D341Med (cell line): ENCODE data around the gene SPA17.
A peak's percentile ranks its signal among the peaks of the same experiment; 100 is the strongest.

ENCODE experiments used
- DNase-seq: peaks from one replicate; pipeline ENCODE4 v3.0.0; 2012; ENCODE audit warnings: low spot score

Gene SPA17

GRCh38 chr11:124673333-124674167 is at the start of gene SPA17, which contains the start of gene SIAE:
Gene SPA17 (plus strand): TSS chr11:124673904. CDS start chr11:124675265, 1,361 bp downstream.
Gene SIAE (minus strand): TSS chr11:124673739. CDS start chr11:124673708, 31 bp downstream.
- peak; percentile 95 for DNase-seq

- no peak for DNase-seq
These were observed 48.1 kb upstream of the SPA17 start for GRCh38 chr11:124625504-124626168.

- no peak for DNase-seq
These were observed 46.2 kb upstream of the SPA17 start for GRCh38 chr11:124627546-124627945.

- DNase-seq: no peak
These were observed 43.7 kb upstream of the SPA17 start for GRCh38 chr11:124629961-124630360.

- DNase-seq: no peak
These were observed 40.3 kb upstream of the SPA17 start for GRCh38 chr11:124633355-124633754.

- no peak for DNase-seq
These were observed 37.8 kb upstream of the SPA17 start for GRCh38 chr11:124635932-124636331.

- no peak for DNase-seq
These were observed 35.2 kb upstream of the SPA17 start for GRCh38 chr11:124638500-124638899.

GRCh38 chr11:124639186-124639585 is 34.5 kb upstream of the SPA17 start:
- DNase-seq: no peak

- DNase-seq: no peak
These were observed 33.0 kb upstream of the SPA17 start for GRCh38 chr11:124640666-124641065.

- DNase-seq: no peak
These were observed 31.1 kb upstream of the SPA17 start for GRCh38 chr11:124642628-124643027.

- DNase-seq: no peak
These were observed 30.6 kb upstream of the SPA17 start for GRCh38 chr11:124643042-124643604.

- DNase-seq: no peak
These were observed 29.9 kb upstream of the SPA17 start for GRCh38 chr11:124643605-124644425.

GRCh38 chr11:124644426-124645280 is 29.1 kb upstream of the SPA17 start:
- DNase-seq: peak; percentile 81

- no peak for DNase-seq
These were observed 27.6 kb upstream of the SPA17 start for GRCh38 chr11:124646148-124646547.

- no peak for DNase-seq
These were observed 25.1 kb upstream of the SPA17 start for GRCh38 chr11:124648610-124649009.

GRCh38 chr11:124656774-124657630 is 16.7 kb upstream of the SPA17 start:
- DNase-seq: no peak

GRCh38 chr11:124657904-124658303 is 15.8 kb upstream of the SPA17 start:
- DNase-seq: no peak

GRCh38 chr11:124658501-124658900 is 15.2 kb upstream of the SPA17 start:
- no peak for DNase-seq

- no peak for DNase-seq
These were observed 14.7 kb upstream of the SPA17 start for GRCh38 chr11:124658986-124659385.

- no peak for DNase-seq
These were observed 12.2 kb upstream of the SPA17 start for GRCh38 chr11:124661553-124661952.
